KMS-11 (cell line): ENCODE data around the gene NUPR2.
"Not testable (repeated sequence)": the region's sequence is repeated elsewhere in the genome, so short reads cannot be mapped to it uniquely, and the experiment has no call there.

Experiments
- H2AFZ ChIP-seq: fragments of 200-600 bp; sonication (generic); 2 replicates; pipeline ENCODE4 v1.6.1; 2016; ENCODE audit warnings: antibody characterized with exemption, mixed run types, low read depth
- H3K27ac ChIP-seq: fragments of 200-600 bp; sonication (generic); 2 replicates; pipeline ENCODE4 v1.6.1; 2016; ENCODE audit warnings: mild to moderate bottlenecking, mixed run types
- H3K27me3 ChIP-seq: fragments of 200-600 bp; sonication (generic); 2 replicates; pipeline ENCODE4 v1.6.1; 2017; ENCODE audit warnings: mild to moderate bottlenecking, low read depth, mixed run types, moderate library complexity; ENCODE audit not compliant: insufficient read depth
- H3K36me3 ChIP-seq: fragments of 200-600 bp; sonication (generic); 2 replicates; pipeline ENCODE4 v1.6.1; 2017; ENCODE audit warnings: mild to moderate bottlenecking, mixed run types; ENCODE audit not compliant: insufficient read depth
- H3K4me1 ChIP-seq: fragments of 200-600 bp; sonication (generic); 2 replicates; pipeline ENCODE4 v1.6.1; 2016; ENCODE audit warnings: mild to moderate bottlenecking, low read depth, mixed run types; ENCODE audit not compliant: poor library complexity, severe bottlenecking
- H3K4me2 ChIP-seq: fragments of 200-600 bp; sonication (generic); 2 replicates; pipeline ENCODE4 v1.7.0; 2016; ENCODE audit warnings: mild to moderate bottlenecking, mixed run types
- H3K4me3 ChIP-seq: fragments of 200-600 bp; sonication (generic); IDR thresholded peaks from 2 replicates; pipeline ENCODE4 v1.6.1; 2017; ENCODE audit warnings: low read depth, low read length, mixed read lengths; ENCODE audit not compliant: insufficient read depth
- H3K79me2 ChIP-seq: fragments of 200-600 bp; sonication (generic); 2 replicates; pipeline ENCODE4 v1.6.1; 2016; ENCODE audit warnings: low read depth, mixed run types; ENCODE audit not compliant: insufficient read depth
- H3K9ac ChIP-seq: fragments of 200-600 bp; sonication (generic); 2 replicates; pipeline ENCODE4 v1.6.1; 2016; ENCODE audit warnings: mild to moderate bottlenecking, mixed run types
- H4K20me1 ChIP-seq: fragments of 200-600 bp; sonication (generic); 2 replicates; pipeline ENCODE4 v1.6.1; 2016; ENCODE audit warnings: mild to moderate bottlenecking, mixed run types; ENCODE audit not compliant: insufficient read depth
- CTCF ChIP-seq: fragments of 200-600 bp; sonication (generic); conservative IDR thresholded peaks from 2 replicates; pipeline ENCODE4 v1.6.1; 2017; ENCODE audit warnings: low read depth, mild to moderate bottlenecking, antibody characterized with exemption, low read length, moderate library complexity, mixed read lengths

NUPR2 gene

GRCh38 chr7:56081626-56082340, 34.4 kb downstream of the NUPR2 start:
- Histone ChIP-seq H4K20me1 (no peaks in the 10 kb centered on the region), H3K4me1 (peaks cover 5% of the 10 kb centered on the region), H3K27me3 (no peaks in the 10 kb centered on the region), H3K36me3 (no peaks in the 10 kb centered on the region), H3K4me3 (no peak overlapping the region), H3K4me2 (no peak overlapping the region), H3K9ac (no peak overlapping the region), H3K79me2 (no peaks in the 10 kb centered on the region), H3K27ac (no peak overlapping the region), H2AFZ (no peak overlapping the region)
- no peak for TF ChIP-seq CTCF

GRCh38 chr7:56080726-56081435, 35.3 kb downstream of the NUPR2 start:
- not testable (repeated sequence) for H3K79me2 ChIP-seq, H3K4me2 ChIP-seq, H3K4me1 ChIP-seq, H3K27me3 ChIP-seq, H4K20me1 ChIP-seq, H3K27ac ChIP-seq, H3K4me3 ChIP-seq, H3K36me3 ChIP-seq, H2AFZ ChIP-seq, H3K9ac ChIP-seq

- Histone ChIP-seq H3K4me3 (no peak overlapping the region), H3K9ac (no peak overlapping the region), H3K27me3 (no peaks in the 10 kb centered on the region), H3K4me1 (peaks cover 5% of the 10 kb centered on the region), H3K27ac (no peak overlapping the region), H3K36me3 (no peaks in the 10 kb centered on the region), H3K4me2 (no peak overlapping the region), H3K79me2 (no peaks in the 10 kb centered on the region), H4K20me1 (no peaks in the 10 kb centered on the region), H2AFZ (no peak overlapping the region)
- TF ChIP-seq CTCF = no peak
Measured at GRCh38 chr7:56079450-56080185, 36.6 kb downstream of the NUPR2 start.

- H3K27me3 ChIP-seq = no peaks in the 10 kb centered on the region
- no peaks in the 10 kb centered on the region for H4K20me1 ChIP-seq
- no peak overlapping the region for H2AFZ ChIP-seq
- no peak for TF ChIP-seq CTCF
- no peak overlapping the region for H3K9ac ChIP-seq
- H3K4me3 ChIP-seq = no peak overlapping the region
- H3K36me3 ChIP-seq = no peaks in the 10 kb centered on the region
- H3K4me1 ChIP-seq = peaks cover 5% of the 10 kb centered on the region
- no peak overlapping the region for H3K4me2 ChIP-seq
- H3K27ac ChIP-seq = no peak overlapping the region
- H3K79me2 ChIP-seq = no peaks in the 10 kb centered on the region
Measured at GRCh38 chr7:56078196-56078595, 38.0 kb downstream of the NUPR2 start.
